Tibial nerve (tissue), 4 donors: ENCODE results near the gene TP53AIP1. TPM values are rescaled to one million over a fixed set of nuclear protein-coding genes. Genes with fewer than 3 reads are reported as not detected.

Experiments used
- DNase-seq, 2 donors: peaks; one replicate each; pipeline ENCODE4 v3.0.0-alpha.2; 2019; ENCODE audit warnings: low spot score in 2 of 2
- H3K27ac ChIP-seq, 4 donors: fragments of 200-600 bp; sonication (generic) in 3 of 4; one replicate each; pipeline ENCODE4 v1.5.1; 2017 to 2019; ENCODE audit warnings: mild to moderate bottlenecking in 1 of 4
- H3K27me3 ChIP-seq, 2 donors: fragments of 200-600 bp; sonication (generic) in 1 of 2; one replicate each; pipeline versions ENCODE4 v1.5.1 to v1.6.0; 2017 to 2019
- H3K36me3 ChIP-seq, 3 donors: fragments of 200-600 bp; sonication (generic); one replicate each; pipeline ENCODE4 v1.5.1; 2018 to 2019
- H3K4me1 ChIP-seq, 4 donors: fragments of 200-600 bp; sonication (generic) in 3 of 4; one replicate each; pipeline ENCODE4 v1.5.1; 2017 to 2019
- H3K4me3 ChIP-seq, 4 donors: fragments of 200-600 bp; sonication (generic) in 3 of 4; one replicate each; pipeline ENCODE4 v1.5.1; 2017 to 2019; ENCODE audit warnings: mild to moderate bottlenecking in 1 of 4, moderate library complexity in 1 of 4
- H3K9me3 ChIP-seq, 4 donors: fragments of 200-600 bp; sonication (generic) in 3 of 4; one replicate each; pipeline ENCODE4 v1.5.1; 2017 to 2019
- EP300 ChIP-seq, 2 donors: sonication (generic); formaldehyde crosslinking; IDR thresholded peaks; one replicate each; pipeline ENCODE4 v1.6.1; 2017; ENCODE audit warnings: antibody characterized with exemption in 2 of 2, mild to moderate bottlenecking in 1 of 2
- POLR2A ChIP-seq, 2 donors: fragments of 450-650 bp; IDR thresholded peaks; one replicate each; pipeline ENCODE4 v1.6.1; 2017; ENCODE audit warnings: antibody characterized with exemption in 2 of 2, mild to moderate bottlenecking in 2 of 2, moderate library complexity in 2 of 2
- WGBS, 2 donors: methylation state at CpG; one replicate each; pipeline ENCODE4 v1.1.5; 2018; 5-methylcytosine and 5-hydroxymethylcytosine counted together
- total RNA-seq, 4 donors: library from RNA; depleted of rRNA; stranded (reverse); fragments of >200 nt; gene quantifications; one replicate each; pipeline ENCODE4 v1.1.0, GENCODE V29; 2016
- TF ChIP-seq, protein P1 (sequence below), 5 experiments: fragments of 200-600 bp in 3 of 5; fragments of 450-650 bp in 2 of 5; sonication (generic) in 3 of 5; IDR thresholded peaks; one replicate each; pipeline ENCODE4 v1.5.1; 2016 to 2019; ENCODE audit warnings: antibody characterized with exemption in 5 of 5, mild to moderate bottlenecking in 3 of 5, moderate library complexity in 2 of 5

TP53AIP1 gene
- total RNA-seq, 4 donors from 2014 or later: not detected

DNA sequence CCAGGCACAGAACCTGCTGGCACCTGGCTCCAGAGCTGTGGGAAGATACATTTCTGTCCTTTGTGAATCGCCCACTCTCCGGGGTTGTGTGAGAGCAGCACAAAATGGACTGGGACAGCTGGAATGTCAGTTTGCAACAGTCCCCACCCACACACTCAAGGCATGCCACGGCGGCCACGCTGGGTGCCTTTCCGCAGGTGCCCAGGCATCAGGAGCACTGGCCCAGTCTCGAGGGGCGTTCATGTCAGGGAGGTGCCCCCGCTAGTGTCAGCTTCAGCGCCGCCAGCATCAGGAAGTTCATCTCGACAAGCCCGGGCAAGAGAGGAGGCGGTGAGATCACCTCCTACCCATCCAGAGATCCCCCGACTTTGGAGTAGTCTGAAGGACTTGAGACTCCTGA lies 2.1 kb downstream of the TP53AIP1 start:
- no peak for TF ChIP-seq EP300 (IDR thresholded peaks at IDR 0.05)
- TF ChIP-seq, protein P1, sequence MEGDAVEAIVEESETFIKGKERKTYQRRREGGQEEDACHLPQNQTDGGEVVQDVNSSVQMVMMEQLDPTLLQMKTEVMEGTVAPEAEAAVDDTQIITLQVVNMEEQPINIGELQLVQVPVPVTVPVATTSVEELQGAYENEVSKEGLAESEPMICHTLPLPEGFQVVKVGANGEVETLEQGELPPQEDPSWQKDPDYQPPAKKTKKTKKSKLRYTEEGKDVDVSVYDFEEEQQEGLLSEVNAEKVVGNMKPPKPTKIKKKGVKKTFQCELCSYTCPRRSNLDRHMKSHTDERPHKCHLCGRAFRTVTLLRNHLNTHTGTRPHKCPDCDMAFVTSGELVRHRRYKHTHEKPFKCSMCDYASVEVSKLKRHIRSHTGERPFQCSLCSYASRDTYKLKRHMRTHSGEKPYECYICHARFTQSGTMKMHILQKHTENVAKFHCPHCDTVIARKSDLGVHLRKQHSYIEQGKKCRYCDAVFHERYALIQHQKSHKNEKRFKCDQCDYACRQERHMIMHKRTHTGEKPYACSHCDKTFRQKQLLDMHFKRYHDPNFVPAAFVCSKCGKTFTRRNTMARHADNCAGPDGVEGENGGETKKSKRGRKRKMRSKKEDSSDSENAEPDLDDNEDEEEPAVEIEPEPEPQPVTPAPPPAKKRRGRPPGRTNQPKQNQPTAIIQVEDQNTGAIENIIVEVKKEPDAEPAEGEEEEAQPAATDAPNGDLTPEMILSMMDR (IDR thresholded peaks at IDR 0.05): no peak
- no peak for TF ChIP-seq POLR2A (IDR thresholded peaks at IDR 0.05)
- no peaks in the 10 kb centered on the region for H3K36me3 ChIP-seq
- no peaks in the 10 kb centered on the region for H3K27me3 ChIP-seq
- no peaks in the 10 kb centered on the region for H3K9me3 ChIP-seq
- DNase-seq: no peak
- no peak overlapping the region for H3K4me3 ChIP-seq
- H3K4me1 ChIP-seq: no peaks in the 10 kb centered on the region
- H3K27ac ChIP-seq: no peak overlapping the region
- 70 to 87% methylated on average over 14 to 15 of the region's 15 CpGs for WGBS, 2 donors

DNA sequence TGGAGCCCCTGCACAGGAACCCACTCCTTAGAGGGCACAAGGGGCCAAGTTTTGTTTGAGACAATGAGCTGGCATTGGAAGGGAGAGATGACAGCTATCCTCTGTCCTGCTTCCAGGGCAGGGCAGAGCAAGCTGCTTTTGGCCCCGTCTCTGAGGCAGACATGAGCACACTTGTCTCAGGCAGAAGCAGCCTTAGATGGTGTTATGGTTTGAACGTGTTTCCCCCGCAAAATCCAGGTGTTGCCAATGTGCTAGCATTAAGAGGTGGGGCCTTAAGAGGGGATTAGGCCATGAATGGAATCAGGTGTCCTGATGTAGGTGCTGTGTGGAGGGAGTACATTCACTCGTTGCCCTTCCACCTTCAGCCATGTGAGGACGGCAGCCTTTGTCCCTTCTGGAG lies 2.5 kb downstream of the TP53AIP1 start:
- H3K27ac ChIP-seq: no peak overlapping the region
- TF ChIP-seq EP300 (IDR thresholded peaks at IDR 0.05) (no peak), POLR2A (IDR thresholded peaks at IDR 0.05) (no peak)
- TF ChIP-seq, protein P1 (IDR thresholded peaks at IDR 0.05): no peak
- H3K4me3 ChIP-seq: no peak overlapping the region
- WGBS, 2 donors: 66 to 72% methylated on average over 4 to 5 of the region's 5 CpGs
- no peaks in the 10 kb centered on the region for H3K9me3 ChIP-seq
- no peaks in the 10 kb centered on the region for H3K27me3 ChIP-seq
- no peaks in the 10 kb centered on the region for H3K36me3 ChIP-seq
- DNase-seq: no peak
- no peaks in the 10 kb centered on the region for H3K4me1 ChIP-seq

DNA sequence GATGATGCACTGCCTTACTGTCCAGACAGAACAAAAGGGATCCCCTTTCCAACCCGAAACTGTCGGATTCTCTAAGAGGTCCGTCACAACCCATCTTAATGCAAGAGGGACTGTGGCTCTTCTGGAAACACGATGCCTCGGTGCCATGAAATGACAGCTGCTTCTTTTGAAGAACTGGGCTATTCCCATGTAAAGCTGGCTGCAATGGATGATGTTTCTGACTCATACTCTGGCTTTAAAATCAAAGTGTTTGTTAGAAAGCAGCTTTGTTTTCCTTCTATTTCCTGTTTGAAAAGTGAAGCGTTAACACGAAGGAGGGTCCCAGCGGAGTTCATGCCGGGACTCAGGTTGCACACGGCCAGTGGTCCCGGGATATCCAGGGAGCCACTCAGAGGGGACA lies 3.1 kb downstream of the TP53AIP1 start:
- H3K27me3 ChIP-seq: no peaks in the 10 kb centered on the region
- no peak for TF ChIP-seq EP300 (IDR thresholded peaks at IDR 0.05)
- no peak for TF ChIP-seq POLR2A (IDR thresholded peaks at IDR 0.05)
- TF ChIP-seq, protein P1 (IDR thresholded peaks at IDR 0.05): no peak
- H3K27ac ChIP-seq: no peak overlapping the region
- no peaks in the 10 kb centered on the region for H3K9me3 ChIP-seq
- 63 to 70% methylated on average over 11 of the region's 11 CpGs for WGBS, 2 donors
- H3K36me3 ChIP-seq: no peaks in the 10 kb centered on the region
- DNase-seq: no peak
- H3K4me3 ChIP-seq: no peak overlapping the region
- H3K4me1 ChIP-seq: no peaks in the 10 kb centered on the region

DNA sequence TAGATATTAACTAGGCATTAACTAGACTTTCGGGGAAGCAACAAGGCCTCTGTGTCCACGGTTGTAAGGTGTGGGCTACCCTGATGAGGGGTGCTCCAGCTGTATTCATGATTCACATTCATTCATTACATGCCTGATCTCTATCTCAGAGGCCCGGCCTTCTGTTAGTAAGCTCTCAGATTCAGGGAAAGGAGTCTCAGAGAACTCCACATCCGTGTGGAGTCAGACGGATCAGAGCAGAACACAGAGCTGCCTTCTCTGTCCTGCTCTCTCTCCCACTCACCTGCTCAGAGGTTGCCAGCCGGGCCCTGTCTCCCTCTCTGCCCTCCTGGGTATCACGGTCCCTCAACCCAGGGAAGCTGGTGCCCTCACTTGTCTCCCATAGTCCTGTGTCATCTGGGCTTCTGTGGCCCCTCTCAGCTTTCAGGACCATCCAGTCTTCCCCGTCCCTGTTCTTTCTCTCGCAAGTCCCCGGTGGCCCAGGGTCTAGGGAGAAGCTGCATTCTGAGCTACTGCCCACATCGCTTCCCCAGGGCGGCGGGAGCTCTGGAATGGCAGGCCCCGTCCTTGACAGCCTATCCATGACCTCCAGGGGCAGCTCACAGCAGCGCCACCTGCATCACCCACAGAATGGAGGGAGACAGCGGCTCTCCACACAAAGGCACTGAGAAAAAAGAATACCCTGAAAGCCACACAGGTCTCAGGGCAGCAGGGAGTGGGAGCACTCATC lies 4.3 kb downstream of the TP53AIP1 start:
- Histone ChIP-seq H3K4me3 (no peak overlapping the region), H3K4me1 (no peaks in the 10 kb centered on the region), H3K9me3 (no peaks in the 10 kb centered on the region), H3K27ac (no peak overlapping the region), H3K27me3 (no peaks in the 10 kb centered on the region), H3K36me3 (no peaks in the 10 kb centered on the region)
- no peak for DNase-seq
- 89 to 91% methylated on average over 16 of the region's 16 CpGs for WGBS, 2 donors
- TF ChIP-seq POLR2A (IDR thresholded peaks at IDR 0.05): no peak
- TF ChIP-seq, protein P1 (IDR thresholded peaks at IDR 0.05): no peak
- TF ChIP-seq EP300 (IDR thresholded peaks at IDR 0.05): no peak

DNA sequence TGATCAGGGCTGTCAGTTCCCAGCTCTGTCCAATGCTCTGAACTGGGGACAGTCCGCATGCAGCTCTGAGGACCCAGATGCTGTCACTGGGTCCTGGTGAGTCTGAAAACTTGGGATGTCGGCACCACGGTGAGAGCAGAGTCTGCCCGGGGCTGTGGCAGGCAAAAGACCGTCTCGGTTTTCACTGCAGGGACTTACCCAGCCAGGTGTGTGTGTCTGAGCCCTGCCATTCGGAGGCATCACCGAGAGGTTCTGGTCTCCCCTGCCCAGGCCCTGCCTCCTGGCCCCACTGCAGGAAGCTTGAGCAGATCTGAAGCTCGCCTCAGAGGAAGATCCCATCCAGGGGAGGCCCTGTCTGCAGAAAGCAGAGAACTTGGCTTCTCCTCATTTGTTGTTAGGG lies 5.2 kb downstream of the TP53AIP1 start:
- DNase-seq: no peak
- Histone ChIP-seq H3K27me3 (no peaks in the 10 kb centered on the region), H3K9me3 (no peaks in the 10 kb centered on the region), H3K36me3 (no peaks in the 10 kb centered on the region), H3K27ac (no peak overlapping the region), H3K4me3 (no peak overlapping the region), H3K4me1 (no peaks in the 10 kb centered on the region)
- WGBS, 2 donors: 75 to 78% methylated on average over 6 to 9 of the region's 9 CpGs
- TF ChIP-seq POLR2A (IDR thresholded peaks at IDR 0.05): no peak
- TF ChIP-seq, protein P1 (IDR thresholded peaks at IDR 0.05): no peak
- no peak for TF ChIP-seq EP300 (IDR thresholded peaks at IDR 0.05)
